Uterus (tissue), 4 donors: ENCODE results near the gene KRTAP12-1. TPM values are rescaled to one million over a fixed set of nuclear protein-coding genes. Genes with fewer than 3 reads are reported as not detected.

ENCODE experiments used
- DNase-seq, 2 donors: peaks; one replicate each; pipeline ENCODE4 v3.0.0-alpha.2; 2019 to 2020
- H3K27ac ChIP-seq, 2 donors: fragments of 200-600 bp; sonication (generic); 1 replicate in 1 of 2; 2 replicates in 1 of 2; pipeline ENCODE4 v1.5.1; 2016 to 2018
- H3K27me3 ChIP-seq, 2 donors: fragments of 200-600 bp; sonication (generic); one replicate each; pipeline ENCODE4 v1.5.1; 2018 to 2019; ENCODE audit warnings: control low read depth in 1 of 2
- H3K36me3 ChIP-seq, 2 donors: fragments of 200-600 bp; sonication (generic); one replicate each; pipeline ENCODE4 v1.5.1; 2019; ENCODE audit warnings: control low read depth in 1 of 2
- H3K4me1 ChIP-seq, 2 donors: fragments of 200-600 bp; sonication (generic); one replicate each; pipeline ENCODE4 v1.5.1; 2018 to 2019; ENCODE audit warnings: control low read depth in 1 of 2
- H3K4me3 ChIP-seq, 2 donors: fragments of 200-600 bp; sonication (generic); 1 replicate in 1 of 2; 2 replicates in 1 of 2; pipeline ENCODE4 v1.5.1; 2018 to 2019; ENCODE audit warnings: mild to moderate bottlenecking in 1 of 2
- H3K9me3 ChIP-seq, 2 donors: fragments of 200-600 bp; sonication (generic); one replicate each; pipeline ENCODE4 v1.5.1; 2019; ENCODE audit warnings: control low read depth in 1 of 2
- POLR2A ChIP-seq, 2 donors: fragments of 450-650 bp; IDR thresholded peaks; one replicate each; pipeline ENCODE4 v1.6.1; 2016; ENCODE audit warnings: antibody characterized with exemption in 2 of 2, mild to moderate bottlenecking in 1 of 2, moderate library complexity in 1 of 2
- intact Hi-C: fragments of 100-400 bp; cut with DNase I; formaldehyde crosslinking; loops from one replicate; pipeline ENCODE4 v1.15.1; 2023; ENCODE audit warnings: low total_unique reads
- total RNA-seq, 4 donors: library from RNA; depleted of rRNA in 3 of 4; stranded (reverse); fragments of >200 nt in 3 of 4; gene quantifications; one replicate each; pipeline versions ENCODE4 v1.1.0 to v1.2.4, GENCODE V29; 2014 to 2023
- TF ChIP-seq, protein P1 (sequence below), 4 experiments: fragments of 200-600 bp in 2 of 4; fragments of 450-650 bp in 2 of 4; sonication (generic) in 2 of 4; IDR thresholded peaks; one replicate each; pipeline ENCODE4 v1.5.1; 2016 to 2019; ENCODE audit warnings: antibody characterized with exemption in 4 of 4, mild to moderate bottlenecking in 2 of 4, moderate library complexity in 1 of 4
- donor health status: DM: yes; HTN: yes; CAD: no.

Gene KRTAP12-1
- total RNA-seq, 4 donors from 2014 or later = 1.5 TPM; not detected in 3

DNA sequence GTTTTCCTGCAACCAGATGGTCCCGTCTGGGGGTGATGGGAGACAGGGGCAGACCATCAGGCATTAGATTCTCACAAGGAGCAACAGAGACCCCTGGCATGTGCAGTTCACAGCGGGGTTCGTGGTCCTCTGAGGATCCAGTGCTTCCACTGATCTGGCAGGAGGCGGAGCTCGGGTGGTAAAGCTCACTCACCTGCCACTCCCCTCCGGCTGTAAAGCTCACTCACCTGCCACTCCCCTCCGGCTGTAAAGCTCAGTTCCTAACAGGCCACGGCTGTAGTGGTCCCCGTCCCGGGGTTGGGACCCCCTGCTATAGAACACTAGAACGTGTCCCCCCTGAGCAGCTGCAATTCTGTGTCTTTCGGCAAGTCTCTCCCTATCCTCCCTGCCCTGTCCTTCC is 19.6 kb upstream of the KRTAP12-1 start:
- intact Hi-C loops = no loop called here
- Histone ChIP-seq H3K27ac (no peak overlapping the region), H3K4me1 (no peaks in the 10 kb centered on the region), H3K4me3 (no peak overlapping the region), H3K36me3 (no peaks in the 10 kb centered on the region), H3K9me3 (no peaks in the 10 kb centered on the region), H3K27me3 (peaks cover 0 to 13% of the 10 kb centered on the region in 2 donors)
- no peak for TF ChIP-seq POLR2A (IDR thresholded peaks at IDR 0.05)
- TF ChIP-seq, protein P1, sequence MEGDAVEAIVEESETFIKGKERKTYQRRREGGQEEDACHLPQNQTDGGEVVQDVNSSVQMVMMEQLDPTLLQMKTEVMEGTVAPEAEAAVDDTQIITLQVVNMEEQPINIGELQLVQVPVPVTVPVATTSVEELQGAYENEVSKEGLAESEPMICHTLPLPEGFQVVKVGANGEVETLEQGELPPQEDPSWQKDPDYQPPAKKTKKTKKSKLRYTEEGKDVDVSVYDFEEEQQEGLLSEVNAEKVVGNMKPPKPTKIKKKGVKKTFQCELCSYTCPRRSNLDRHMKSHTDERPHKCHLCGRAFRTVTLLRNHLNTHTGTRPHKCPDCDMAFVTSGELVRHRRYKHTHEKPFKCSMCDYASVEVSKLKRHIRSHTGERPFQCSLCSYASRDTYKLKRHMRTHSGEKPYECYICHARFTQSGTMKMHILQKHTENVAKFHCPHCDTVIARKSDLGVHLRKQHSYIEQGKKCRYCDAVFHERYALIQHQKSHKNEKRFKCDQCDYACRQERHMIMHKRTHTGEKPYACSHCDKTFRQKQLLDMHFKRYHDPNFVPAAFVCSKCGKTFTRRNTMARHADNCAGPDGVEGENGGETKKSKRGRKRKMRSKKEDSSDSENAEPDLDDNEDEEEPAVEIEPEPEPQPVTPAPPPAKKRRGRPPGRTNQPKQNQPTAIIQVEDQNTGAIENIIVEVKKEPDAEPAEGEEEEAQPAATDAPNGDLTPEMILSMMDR (IDR thresholded peaks at IDR 0.05) = no peak
- no peak for DNase-seq

DNA sequence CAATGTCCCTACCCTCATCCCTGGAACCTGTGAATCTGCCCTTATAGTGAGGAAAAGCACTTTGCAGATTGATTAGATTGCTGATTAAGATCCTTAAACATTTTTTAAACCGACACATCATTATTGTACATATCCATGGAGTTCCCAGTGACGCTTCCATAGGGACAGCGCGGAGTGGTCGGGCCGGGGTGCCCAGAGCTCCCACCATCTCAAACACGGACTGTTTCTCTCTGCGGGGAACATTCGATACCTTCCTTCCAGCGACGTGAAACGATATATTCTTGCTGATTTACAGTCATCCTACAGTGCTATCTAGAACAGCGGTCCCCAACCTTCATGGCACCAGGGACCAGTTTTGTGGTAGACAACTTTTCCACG is 19.0 kb upstream of the KRTAP12-1 start:
- TF ChIP-seq, protein P1 (IDR thresholded peaks at IDR 0.05) = no peak
- no peak for TF ChIP-seq POLR2A (IDR thresholded peaks at IDR 0.05)
- DNase-seq = no peak
- Histone ChIP-seq H3K36me3 (no peaks in the 10 kb centered on the region), H3K27me3 (peaks cover 0 to 8% of the 10 kb centered on the region in 2 donors), H3K4me1 (no peaks in the 10 kb centered on the region), H3K4me3 (no peak overlapping the region), H3K27ac (no peak overlapping the region), H3K9me3 (no peaks in the 10 kb centered on the region)
- intact Hi-C loops = no loop called here

DNA sequence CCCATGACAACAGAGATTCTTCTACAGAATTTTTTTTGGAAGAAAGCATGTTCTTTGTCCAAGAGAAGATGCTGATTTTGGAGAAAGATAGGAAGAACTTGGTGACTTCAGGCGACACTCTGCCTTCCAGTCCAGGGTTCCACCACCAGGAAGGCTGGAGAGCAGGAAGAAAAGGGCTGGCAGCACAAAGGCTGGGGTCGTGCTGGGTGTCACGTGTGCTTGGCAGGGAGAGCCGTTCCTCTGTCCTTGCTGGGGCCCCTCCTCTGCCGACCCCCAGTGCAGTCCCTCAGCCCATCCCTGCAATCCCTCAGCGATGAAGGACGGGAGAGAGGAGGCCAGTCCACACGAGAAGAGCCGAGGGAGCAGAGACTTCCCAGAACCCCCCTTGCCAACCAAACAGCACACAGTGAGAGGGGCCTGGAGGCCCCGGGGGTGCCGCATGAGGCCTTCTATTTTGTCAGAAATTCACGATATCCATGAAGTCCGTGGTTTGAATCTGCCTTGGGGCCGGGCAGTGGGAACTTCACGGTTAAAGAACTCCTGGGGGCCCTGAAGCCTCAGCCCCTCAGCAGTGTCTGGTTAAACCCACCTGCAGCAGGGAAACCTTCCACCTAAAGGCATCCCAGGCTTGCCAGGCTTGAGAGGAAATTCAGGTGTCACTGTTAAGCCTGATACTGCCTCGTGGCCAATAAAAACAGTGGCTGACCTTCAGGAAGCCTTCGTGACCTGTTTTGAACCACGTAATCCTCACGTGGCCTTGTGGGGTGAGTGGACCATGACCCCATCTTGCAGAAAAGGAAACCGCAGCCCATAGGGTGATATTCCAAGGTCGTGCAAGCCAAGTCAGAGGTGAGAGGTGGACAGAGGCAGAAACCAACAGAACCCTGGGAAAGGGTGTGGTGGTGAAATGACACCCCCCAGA is 18.4 kb upstream of the KRTAP12-1 start:
- no peak overlapping the region for H3K27ac ChIP-seq
- no peak for TF ChIP-seq POLR2A (IDR thresholded peaks at IDR 0.05)
- TF ChIP-seq, protein P1 (IDR thresholded peaks at IDR 0.05) = no peak
- intact Hi-C loops = no loop called here
- no peak for DNase-seq
- no peaks in the 10 kb centered on the region for H3K9me3 ChIP-seq
- H3K36me3 ChIP-seq = no peaks in the 10 kb centered on the region
- no peaks in the 10 kb centered on the region for H3K4me1 ChIP-seq
- H3K27me3 ChIP-seq = peaks cover 0 to 7% of the 10 kb centered on the region in 2 donors
- H3K4me3 ChIP-seq = no peak overlapping the region

DNA sequence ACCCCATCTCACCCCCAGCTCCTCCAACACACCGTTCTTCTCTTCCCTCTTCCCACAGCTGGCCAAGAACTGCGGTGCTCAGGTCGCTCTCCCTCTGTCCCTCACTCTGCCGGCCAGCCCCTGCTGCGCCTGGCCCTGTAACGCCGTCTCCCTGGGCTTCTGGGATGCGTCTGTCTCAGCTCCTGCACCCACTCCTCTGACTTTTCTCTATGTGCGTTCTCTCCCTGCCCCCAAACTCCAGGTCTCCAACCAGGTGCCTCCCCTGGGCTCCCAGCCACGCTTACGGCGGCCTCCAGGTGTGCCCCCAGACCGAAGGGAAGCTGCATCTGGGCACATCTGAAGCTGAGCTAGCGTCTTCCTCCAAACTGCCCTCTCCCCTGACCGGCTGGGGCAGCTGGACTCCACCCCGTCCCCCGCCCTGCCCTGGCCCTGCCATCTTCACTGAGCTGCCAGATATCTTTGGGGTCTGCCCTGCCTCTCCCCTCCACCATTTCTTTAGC is 17.6 kb upstream of the KRTAP12-1 start:
- DNase-seq = no peak
- H3K4me3 ChIP-seq = no peak overlapping the region
- H3K36me3 ChIP-seq = no peaks in the 10 kb centered on the region
- peaks cover 0 to 7% of the 10 kb centered on the region in 2 donors for H3K27me3 ChIP-seq
- no peak for TF ChIP-seq POLR2A (IDR thresholded peaks at IDR 0.05)
- TF ChIP-seq, protein P1 (IDR thresholded peaks at IDR 0.05) = no peak
- intact Hi-C loops = no loop called here
- no peaks in the 10 kb centered on the region for H3K4me1 ChIP-seq
- H3K9me3 ChIP-seq = no peaks in the 10 kb centered on the region
- H3K27ac ChIP-seq = no peak overlapping the region
